Kidney tubule cell (primary cell): ENCODE results near the gene NYAP2.

Experiments
- DNase-seq: peaks from one replicate; pipeline ENCODE4 v3.0.0-alpha.2; 2018; ENCODE audit warnings: low spot score

NYAP2 gene

DNA sequence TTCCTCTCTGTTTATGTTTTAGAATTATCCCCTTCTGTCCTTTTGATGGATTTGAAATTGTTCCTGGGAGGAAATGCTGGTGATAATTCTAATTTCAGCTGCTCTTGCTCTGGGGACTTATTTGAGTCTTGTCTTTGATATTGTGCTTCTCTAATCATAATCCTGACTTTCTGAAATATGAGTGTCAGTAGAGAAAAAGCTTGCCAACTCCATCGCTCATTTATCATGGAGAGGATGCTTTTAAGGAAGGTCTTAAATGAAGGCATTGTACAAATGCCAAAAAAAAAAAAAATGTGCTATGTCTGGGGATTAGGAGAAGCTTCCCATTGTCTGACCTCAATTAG, 159.5 kb downstream of the NYAP2 start:
- no peak for DNase-seq

DNA sequence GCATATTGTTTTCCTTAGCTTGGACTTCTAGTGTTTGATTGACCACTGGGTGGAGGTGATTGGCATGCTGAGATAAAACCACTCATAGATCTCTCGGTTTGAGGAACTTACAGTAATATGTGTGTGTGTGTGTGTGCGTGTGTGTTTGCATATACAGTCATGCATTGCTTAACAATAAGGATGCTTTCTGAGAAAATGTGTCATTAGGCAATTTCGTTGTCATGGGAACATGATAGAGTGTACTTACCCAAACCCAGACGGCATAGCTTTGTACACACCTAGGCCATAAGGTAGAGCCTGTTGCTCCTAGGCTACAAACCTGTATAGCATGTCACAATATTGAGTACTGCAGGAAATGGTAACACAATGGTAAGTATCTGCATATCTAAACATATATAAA, 167.3 kb downstream of the NYAP2 start:
- DNase-seq: peak; percentile 6

DNA sequence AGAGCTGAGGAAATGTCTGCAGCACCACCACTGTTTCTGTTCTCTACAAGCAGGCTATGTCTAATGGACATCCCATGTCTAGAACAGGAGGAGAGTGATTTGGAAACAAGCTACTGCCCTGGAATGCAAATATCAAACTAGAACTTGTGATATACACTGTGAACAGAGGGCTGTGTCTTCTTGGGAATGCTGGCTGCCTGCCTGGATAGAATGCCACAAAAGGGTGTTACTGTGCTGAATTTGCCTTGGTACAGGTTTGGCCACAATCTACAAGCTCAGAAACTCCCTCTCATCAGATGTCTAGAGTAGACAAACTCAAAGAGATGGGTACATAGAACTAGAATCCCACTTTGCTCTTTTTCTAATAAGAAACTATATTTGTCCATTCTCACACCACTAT, 170.5 kb downstream of the NYAP2 start:
- no peak for DNase-seq

DNA sequence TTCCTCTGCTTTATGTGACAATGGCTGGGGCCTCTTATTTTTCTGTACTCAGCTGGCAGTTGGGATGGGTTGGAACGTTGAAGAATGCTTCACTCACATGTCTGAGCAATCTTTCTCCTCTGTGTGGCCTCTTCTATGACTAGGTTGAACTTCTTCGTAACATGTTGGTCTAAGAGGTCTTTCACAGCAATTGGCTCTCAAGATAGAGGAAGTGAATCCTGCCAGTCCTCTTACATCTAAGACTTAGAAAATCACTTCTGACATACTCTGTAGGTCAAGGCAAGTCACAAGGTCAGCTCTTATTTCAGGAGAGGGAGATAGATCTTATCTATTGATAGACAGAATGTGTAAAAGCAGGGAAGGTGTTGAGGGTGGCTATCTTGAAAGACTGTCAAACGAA, 174.1 kb downstream of the NYAP2 start:
- no peak for DNase-seq

DNA sequence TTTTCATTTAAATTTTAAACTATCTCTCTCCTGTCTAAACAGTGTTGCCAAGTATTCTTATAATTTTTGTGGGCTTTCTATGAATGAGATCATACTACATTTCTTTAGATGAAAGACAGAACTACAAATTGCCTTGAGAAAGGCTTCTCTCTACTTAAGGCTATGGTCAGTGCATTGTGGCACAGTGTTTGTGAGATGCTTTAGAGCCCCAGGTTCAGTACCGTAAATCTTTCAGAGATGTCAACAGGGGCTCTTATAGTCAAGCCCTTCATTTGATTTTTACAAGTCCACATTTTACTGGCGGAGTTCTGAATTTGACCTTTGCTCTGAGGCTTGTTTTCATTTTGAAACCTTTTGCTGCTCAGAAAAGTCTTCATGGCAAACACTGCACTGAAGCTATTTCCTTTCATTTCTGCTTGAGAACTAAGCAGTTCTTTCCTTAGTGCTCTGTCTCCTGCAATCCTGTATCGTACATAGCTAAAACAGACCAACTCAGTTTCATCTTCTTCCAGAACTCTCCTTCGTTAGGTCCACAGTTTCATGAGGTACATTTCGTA, 175.2 kb downstream of the NYAP2 start:
- DNase-seq: no peak

DNA sequence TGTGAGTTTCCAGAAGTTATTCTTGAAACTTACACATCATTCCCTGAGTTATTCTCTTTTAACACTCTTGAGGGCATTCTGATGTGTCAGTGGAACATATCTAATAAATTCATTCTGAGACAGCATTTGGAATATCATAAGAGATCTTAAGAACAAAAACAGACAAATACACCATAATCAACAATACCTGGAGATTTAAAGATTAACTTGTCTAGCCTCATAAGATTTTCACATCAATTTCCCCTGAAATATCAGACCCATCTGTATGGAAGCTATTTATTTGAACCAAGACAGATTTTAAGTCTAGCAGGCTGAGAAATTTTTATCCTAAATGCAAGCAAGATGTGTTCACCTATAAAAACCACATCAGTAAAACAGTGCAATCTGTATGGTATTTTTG, 181.6 kb downstream of the NYAP2 start:
- DNase-seq: no peak

DNA sequence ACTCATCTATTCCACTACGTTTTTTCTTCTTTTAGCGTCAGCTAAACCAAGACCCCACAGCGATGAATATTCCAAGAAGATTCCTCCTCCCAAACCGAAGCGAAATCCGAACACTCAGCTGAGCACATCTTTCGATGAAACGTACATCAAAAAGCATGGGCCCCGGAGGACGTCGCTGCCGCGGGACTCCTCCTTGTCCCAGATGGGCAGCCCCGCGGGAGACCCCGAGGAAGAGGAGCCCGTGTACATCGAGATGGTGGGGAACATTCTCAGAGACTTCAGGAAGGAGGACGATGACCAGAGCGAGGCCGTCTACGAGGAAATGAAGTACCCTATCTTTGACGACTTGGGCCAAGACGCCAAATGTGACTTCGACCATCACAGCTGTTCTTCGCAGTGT, 182.4 kb downstream of the NYAP2 start:
- no peak for DNase-seq

DNA sequence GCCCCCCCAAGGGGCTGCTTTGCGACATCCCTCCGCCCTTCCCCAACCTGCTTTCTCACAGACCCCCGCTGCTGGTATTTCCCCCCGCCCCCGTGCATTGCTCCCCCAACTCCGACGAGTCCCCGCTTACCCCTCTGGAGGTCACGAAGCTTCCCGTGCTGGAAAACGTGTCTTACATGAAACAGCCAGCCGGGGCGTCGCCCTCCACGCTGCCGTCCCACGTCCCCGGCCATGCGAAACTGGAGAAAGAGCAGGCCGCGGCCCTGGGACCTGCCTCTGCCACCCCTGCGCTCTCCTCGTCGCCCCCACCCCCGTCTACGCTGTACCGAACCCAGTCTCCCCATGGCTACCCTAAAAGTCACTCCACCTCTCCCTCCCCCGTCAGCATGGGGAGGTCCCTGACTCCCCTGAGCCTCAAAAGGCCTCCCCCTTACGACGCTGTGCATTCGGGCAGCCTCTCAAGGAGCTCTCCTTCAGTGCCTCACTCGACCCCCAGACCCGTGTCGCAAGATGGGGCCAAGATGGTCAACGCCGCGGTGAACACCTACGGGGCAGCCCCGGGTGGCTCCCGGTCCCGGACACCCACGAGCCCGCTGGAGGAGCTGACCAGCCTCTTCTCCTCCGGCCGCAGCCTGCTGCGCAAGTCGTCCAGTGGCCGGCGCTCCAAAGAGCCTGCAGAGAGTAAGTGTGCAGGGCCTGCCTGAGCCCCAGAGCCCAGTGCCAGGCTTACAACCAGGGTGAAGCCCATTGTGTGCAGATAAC, 183.0 kb downstream of the NYAP2 start:
- no peak for DNase-seq

DNA sequence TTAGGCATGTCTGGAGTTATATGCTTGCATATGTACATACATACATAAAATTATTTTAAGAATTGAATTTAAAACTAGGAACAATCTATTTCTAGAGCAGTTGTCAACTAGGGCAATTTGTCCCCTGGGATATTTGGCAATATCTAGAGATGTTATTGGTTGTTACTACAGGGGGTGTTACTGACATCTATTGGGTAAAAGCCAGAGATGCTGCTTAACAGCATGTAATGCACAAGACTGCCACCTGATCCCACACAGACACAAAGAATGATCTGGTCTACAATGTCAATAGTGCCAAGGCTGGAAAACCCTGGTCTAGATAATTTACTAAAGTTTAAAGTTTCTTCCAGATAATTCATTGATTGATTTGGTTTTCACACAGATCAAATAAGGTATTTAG, 185.3 kb downstream of the NYAP2 start:
- no peak for DNase-seq

DNA sequence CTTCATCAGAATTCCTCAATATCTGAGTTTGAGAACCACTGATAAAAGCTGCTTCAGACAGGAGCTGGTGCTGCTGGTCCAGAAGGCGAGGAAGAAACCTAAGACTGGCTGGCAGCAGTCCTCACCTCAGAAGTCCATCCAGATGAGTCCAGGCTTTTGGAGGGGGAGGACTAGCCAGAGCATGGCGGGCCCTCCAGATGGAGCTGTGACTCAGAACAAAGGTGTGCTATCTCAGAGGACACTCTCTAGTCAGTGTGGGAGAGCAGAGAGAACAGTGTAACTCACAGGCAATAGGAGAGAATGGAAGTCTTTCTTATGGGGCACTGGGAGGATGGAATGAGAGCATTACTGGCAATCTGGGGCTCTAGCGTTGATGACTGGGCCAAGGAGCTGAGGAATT, 191.4 kb downstream of the NYAP2 start:
- DNase-seq: no peak

DNA sequence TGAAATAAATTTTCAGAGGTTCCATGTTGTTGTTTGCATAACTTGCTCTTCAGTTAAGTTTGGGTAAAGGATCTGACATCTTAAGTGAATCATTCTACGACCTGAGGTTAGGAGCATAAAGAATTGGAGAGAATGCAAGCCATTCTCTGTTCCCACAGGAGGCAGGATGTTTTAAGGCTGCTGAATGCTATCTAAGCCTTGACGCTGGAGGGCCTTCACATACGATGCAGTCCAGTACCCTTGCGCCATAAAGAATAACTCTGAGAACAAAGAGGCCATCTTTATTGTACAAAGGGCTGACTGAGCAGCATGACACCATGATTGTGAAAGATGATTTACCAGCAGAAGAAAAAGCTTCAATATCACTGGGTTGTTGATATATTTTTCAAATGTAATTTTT, 198.4 kb downstream of the NYAP2 start:
- no peak for DNase-seq

DNA sequence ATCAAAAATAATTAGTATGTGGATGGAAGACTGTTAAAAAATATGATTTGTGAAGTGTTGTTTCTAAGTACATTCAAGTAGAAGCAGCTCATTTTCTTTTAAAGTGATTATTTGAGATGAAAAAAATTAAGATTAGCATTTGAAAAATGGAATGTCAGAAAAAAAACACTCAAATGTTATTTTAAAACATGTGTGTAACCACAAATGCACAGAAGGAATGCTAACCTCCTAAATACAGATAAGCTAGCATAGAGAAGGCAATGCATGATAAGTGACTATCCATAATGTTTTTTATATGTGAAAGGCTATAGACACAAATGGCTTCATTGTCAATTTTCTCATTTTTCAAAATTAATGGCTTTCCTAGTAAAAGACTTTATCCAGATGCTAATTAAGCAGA, 198.9 kb downstream of the NYAP2 start:
- DNase-seq: no peak

DNA sequence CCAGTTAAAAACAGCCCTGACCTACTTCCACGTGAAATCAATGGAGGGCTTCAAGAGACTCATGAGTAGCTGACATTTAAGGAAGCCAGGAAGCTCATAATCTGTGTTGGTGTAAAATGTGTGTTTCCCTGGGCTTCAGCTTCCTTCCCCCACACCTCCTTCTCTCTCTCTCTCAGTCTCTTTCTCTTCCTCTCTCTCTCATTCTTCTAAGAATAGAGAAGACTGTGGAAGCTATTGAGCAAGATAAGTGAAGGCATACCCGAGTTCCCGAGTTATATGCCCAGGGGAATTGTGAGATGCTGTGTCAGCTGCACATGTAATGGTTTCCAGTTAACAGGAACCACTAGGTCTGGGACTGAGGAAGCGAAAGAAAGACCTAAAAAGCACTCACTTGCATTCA, 199.4 kb downstream of the NYAP2 start:
- DNase-seq: no peak

DNA sequence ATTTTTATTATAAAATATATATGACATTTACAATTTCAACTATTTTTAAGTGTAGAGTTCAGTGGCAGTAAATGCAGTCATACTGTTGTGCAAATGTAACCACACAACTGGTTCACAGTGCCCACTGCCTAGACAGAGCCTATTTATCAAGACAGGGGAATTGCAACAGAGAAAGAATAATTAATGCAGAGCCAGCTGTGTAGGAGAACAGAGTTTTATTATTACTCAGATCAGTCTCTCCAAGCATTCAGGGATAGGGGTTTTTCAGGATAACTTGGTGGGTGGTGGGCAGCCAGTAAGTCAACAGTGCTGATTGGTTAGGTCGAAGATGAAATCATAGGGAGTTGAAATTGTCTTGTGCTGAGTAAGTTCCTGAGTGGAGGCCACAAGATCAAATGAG, 200.3 kb downstream of the NYAP2 start:
- DNase-seq: no peak

DNA sequence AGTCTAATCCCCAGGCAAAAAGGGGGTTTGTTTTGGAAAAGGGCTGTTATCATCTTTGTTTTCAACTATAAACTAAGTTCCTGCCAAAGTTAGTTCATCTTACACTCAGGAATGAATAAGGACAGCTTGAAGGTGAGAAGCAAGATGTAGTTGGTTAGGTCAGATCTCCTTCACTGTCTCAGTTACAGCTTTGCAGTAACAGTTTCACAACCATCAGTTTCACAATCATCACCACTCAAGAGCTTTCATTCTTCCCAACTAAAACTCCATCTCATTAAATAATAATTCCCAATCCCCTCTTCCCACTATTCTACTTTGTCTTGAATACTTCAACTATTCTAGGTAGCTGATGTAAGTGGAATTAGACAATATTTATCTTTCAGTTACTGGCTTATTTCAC, 200.9 kb downstream of the NYAP2 start:
- no peak for DNase-seq

DNA sequence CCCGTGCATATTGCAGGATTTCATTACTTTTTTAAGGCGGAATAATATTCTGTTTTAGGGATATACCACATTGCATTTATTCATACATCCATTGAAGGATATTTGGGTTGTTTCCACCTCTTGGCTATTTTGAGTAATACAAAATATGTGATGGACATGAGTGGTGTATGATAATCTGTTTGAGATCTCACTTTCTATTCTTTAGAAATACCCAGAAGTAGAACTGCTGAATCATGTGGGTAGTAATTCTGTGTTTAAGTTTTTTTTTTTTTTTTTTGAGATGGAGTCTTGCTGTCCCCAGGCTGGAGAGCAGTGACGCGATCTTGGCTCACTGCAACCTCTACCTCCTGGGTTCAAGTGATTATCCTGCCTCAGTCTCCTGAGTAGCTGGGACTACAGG, 201.4 kb downstream of the NYAP2 start:
- DNase-seq: no peak

DNA sequence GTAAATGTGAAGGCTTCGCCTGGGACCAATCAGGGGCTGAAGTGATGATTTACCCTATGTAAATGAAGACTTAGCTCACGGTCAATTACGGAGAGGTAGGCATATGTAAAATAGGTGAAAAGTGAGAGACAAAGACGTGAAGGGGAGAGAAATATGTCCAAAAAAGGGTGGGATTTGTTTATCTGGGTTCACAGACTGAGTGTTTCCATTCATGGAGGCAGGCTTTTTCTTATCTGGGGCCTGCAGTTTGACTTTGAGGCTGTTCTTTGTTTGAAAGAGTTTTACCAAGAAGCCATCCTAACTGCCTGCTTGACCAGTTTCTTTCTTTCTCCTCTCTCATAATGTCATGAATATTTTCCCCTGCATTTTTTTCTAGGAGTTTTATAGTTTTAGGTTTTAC, 202.7 kb downstream of the NYAP2 start:
- DNase-seq: no peak

DNA sequence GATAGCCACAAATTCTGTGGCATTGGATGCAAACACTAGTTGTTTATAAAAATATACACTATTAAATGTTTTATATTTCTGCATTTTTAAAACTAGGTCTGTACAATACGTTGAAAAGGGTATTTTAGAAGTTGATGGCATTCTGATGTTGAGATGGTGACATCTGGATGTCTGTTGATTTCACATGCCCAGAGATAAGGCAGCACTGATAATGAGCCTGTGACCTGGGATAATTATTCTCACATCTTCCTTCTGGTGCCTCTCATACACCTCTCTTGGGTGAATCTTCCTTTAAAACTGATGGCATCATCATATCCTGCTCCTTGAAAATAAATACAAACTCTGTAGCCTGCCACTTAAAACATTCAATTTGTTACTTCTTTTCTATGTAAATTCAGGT, 208.6 kb downstream of the NYAP2 start:
- no peak for DNase-seq

DNA sequence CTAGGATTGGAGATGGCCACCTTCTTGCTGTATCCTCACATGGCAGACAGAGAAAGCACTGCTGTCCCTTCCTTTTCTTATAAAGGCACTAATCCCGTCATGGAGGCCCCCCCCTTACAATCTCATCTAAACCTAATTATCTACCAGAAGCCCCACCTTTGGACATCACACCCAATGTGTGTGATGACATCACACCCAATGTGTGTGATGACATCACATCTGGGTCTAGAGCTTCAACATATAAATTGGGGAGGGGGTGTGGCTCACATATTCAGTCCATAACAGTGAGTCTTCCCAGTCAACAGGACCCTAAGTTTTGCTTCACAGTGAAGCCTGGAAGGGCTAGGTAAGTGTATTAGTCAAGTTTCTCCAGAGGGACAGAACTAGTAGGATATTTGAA, 213.1 kb downstream of the NYAP2 start:
- DNase-seq: no peak

DNA sequence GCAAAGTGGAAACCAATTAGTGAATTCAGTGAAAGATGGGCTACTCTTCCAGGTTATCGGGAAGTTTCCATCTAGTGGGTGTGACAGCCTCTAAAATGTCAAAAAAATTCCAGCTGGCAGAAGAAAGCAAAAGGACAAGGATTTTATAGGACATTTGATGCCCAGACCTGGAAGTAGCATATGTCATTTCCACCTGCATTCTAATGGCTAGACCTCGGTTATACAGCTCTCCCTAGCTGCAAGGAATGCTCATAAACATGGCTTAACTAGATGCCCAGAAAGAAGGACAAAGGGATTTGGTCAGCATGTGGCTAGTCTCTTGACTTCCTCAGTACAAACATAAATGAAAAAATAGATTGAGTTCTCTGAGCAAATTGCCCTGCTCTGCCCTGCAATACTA, 215.4 kb downstream of the NYAP2 start:
- no peak for DNase-seq

DNA sequence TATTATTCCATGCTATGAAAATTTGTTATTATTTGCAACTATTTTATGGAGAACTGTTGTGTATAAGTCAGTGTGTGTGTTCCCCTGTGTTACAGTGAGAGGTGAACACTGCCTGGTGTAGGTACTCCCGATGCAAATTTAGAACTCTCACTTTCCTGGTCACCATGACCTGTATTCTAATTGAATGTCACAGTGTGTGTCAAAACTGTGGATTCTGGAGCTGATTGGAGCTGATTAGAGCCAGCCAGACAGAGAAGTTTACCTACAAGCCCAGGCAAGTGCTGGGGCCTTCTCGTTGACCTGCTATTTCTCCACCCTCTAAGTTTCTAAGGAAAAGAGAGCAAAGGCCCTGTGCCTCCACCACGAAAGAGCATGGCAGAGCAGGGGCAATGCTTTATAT, 216.0 kb downstream of the NYAP2 start:
- no peak for DNase-seq

DNA sequence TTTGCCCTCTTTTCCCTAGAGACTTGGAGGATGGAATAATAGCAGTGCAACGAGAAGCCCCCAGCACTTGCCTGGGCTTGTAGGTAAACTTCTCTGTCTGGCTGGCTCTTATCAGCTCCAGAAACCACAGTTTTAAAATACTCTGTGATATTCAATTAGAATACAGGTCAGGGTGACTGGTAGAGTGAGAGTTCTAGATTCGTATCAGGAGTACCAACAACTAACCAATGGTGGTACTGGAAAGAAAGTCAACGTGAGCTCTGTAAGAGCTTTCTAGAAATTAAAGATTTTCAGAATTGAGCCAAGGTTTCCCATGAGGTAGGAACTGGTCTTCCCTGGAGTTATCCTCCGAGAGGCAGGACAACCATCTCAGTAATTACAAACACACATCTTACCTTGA, 216.9 kb downstream of the NYAP2 start:
- DNase-seq: no peak

DNA sequence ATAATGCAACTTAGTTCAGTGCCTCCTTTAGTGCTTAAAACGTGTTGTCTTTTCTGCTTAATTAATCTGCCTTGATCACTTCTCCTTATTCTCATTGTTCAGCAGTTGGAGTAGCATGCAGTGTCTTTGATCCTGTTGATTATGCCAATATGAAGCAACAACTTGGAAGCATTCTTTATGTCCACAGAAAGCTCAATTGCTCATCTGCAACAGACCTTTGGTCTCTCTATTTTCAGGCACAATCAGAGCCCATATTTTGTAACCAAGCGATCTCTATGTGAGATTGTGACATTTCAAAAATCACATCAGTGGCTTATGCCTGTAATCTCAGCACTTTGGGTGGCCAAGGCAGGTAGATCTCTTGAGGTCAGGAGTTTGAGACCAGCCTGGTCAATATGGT, 217.3 kb downstream of the NYAP2 start:
- no peak for DNase-seq

DNA sequence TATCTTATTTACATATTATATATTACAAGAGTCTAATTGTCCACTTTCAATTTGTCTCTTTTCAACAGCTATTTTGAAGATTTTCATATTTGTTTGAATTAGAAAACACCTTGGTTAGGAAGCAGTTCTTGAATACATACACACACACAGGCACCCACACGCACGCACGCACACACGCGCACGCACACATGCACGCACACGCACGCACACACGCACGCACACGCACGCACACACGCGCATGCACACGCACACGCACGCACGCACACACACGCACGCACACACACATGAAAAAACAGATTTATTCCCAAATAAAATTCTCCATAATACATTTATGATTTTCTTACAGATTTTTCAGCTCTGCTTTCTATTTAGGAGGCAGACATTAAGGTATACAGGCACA, 220.7 kb downstream of the NYAP2 start:
- DNase-seq: no peak
